Neural crest cell (in vitro differentiated cells): ENCODE results near the gene ACP7. TPM values are rescaled to one million over a fixed set of nuclear protein-coding genes. Genes with fewer than 3 reads are reported as not detected.

Experiments used
- DNase-seq: peaks from one replicate; pipeline ENCODE4 v3.0.0; 2021; ENCODE audit warnings: low read depth, mixed read lengths, low spot score
- H3K27ac Mint-ChIP-seq: one replicate; pipeline ENCODE4 v1.8.0; 2021; ENCODE audit warnings: mild to moderate bottlenecking, mixed read lengths; ENCODE audit not compliant: unreplicated experiment
- H3K27me3 Mint-ChIP-seq: 2 replicates; pipeline ENCODE4 v1.8.0; 2021; ENCODE audit warnings: low read depth, mild to moderate bottlenecking, mixed read lengths
- H3K36me3 Mint-ChIP-seq: 2 replicates; pipeline ENCODE4 v1.8.0; 2021; ENCODE audit warnings: low read depth, mild to moderate bottlenecking, mixed read lengths
- H3K4me1 Mint-ChIP-seq: 2 replicates; pipeline ENCODE4 v1.8.0; 2021; ENCODE audit warnings: mixed read lengths
- H3K4me3 Mint-ChIP-seq: one replicate; pipeline ENCODE4 v1.8.0; 2021; ENCODE audit warnings: mild to moderate bottlenecking, mixed read lengths
- H3K9me3 Mint-ChIP-seq: 2 replicates; pipeline ENCODE4 v1.8.0; 2021; ENCODE audit warnings: mixed read lengths
- total RNA-seq: library from RNA; stranded (reverse); gene quantifications from 2 replicates; pipeline ENCODE4 v1.2.1, GENCODE V29; 2021
- TF ChIP-seq, protein P1 (sequence below): fragments of 200-600 bp; sonication (generic); conservative IDR thresholded peaks from 2 replicates; pipeline ENCODE4 v1.5.0; 2021; ENCODE audit warnings: antibody characterized with exemption, mild to moderate bottlenecking

The ACP7 gene
- total RNA-seq, 1 donor from 2014 or later = not detected

GRCh38 chr19:39078436-39079200, 5.5 kb upstream of the ACP7 start:
- Mint-ChIP-seq H3K27ac (no peak overlapping the region), H3K27me3 (peaks cover 70% of the 10 kb centered on the region), H3K9me3 (no peaks in the 10 kb centered on the region), H3K4me3 (no peak overlapping the region), H3K4me1 (no peaks in the 10 kb centered on the region), H3K36me3 (no peaks in the 10 kb centered on the region)
- TF ChIP-seq, protein P1, sequence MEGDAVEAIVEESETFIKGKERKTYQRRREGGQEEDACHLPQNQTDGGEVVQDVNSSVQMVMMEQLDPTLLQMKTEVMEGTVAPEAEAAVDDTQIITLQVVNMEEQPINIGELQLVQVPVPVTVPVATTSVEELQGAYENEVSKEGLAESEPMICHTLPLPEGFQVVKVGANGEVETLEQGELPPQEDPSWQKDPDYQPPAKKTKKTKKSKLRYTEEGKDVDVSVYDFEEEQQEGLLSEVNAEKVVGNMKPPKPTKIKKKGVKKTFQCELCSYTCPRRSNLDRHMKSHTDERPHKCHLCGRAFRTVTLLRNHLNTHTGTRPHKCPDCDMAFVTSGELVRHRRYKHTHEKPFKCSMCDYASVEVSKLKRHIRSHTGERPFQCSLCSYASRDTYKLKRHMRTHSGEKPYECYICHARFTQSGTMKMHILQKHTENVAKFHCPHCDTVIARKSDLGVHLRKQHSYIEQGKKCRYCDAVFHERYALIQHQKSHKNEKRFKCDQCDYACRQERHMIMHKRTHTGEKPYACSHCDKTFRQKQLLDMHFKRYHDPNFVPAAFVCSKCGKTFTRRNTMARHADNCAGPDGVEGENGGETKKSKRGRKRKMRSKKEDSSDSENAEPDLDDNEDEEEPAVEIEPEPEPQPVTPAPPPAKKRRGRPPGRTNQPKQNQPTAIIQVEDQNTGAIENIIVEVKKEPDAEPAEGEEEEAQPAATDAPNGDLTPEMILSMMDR = no peak
- no peak for DNase-seq

DNA sequence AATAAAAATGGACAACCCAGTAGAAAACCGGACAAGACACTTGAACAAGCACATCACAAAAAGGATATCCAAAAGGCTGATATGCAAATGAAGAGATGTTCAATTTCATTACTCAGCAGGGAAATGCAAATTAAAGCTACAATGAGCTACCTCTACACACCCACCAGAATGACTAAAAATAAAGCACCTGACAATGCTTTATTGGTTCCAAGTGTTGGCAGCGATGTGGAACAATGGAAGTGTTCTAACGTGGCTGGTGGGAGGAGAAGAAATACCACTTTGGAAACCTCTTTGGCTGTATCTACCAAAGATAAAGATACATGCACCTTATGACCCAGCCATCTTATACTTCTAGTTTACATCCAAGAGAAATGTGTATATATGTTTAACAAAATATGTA, 3.7 kb upstream of the ACP7 start:
- no peak overlapping the region for H3K4me3 Mint-ChIP-seq
- peaks cover 83% of the 10 kb centered on the region for H3K27me3 Mint-ChIP-seq
- no peaks in the 10 kb centered on the region for H3K9me3 Mint-ChIP-seq
- no peaks in the 10 kb centered on the region for H3K36me3 Mint-ChIP-seq
- TF ChIP-seq, protein P1 = no peak
- DNase-seq = no peak
- no peaks in the 10 kb centered on the region for H3K4me1 Mint-ChIP-seq
- H3K27ac Mint-ChIP-seq = no peak overlapping the region

GRCh38 chr19:39082167-39082566, 2.0 kb upstream of the ACP7 start:
- H3K9me3 Mint-ChIP-seq = no peaks in the 10 kb centered on the region
- H3K36me3 Mint-ChIP-seq = no peaks in the 10 kb centered on the region
- H3K4me1 Mint-ChIP-seq = no peaks in the 10 kb centered on the region
- H3K27me3 Mint-ChIP-seq = peaks cover 88% of the 10 kb centered on the region
- TF ChIP-seq, protein P1 = no peak
- H3K27ac Mint-ChIP-seq = no peak overlapping the region
- DNase-seq = no peak
- no peak overlapping the region for H3K4me3 Mint-ChIP-seq

DNA sequence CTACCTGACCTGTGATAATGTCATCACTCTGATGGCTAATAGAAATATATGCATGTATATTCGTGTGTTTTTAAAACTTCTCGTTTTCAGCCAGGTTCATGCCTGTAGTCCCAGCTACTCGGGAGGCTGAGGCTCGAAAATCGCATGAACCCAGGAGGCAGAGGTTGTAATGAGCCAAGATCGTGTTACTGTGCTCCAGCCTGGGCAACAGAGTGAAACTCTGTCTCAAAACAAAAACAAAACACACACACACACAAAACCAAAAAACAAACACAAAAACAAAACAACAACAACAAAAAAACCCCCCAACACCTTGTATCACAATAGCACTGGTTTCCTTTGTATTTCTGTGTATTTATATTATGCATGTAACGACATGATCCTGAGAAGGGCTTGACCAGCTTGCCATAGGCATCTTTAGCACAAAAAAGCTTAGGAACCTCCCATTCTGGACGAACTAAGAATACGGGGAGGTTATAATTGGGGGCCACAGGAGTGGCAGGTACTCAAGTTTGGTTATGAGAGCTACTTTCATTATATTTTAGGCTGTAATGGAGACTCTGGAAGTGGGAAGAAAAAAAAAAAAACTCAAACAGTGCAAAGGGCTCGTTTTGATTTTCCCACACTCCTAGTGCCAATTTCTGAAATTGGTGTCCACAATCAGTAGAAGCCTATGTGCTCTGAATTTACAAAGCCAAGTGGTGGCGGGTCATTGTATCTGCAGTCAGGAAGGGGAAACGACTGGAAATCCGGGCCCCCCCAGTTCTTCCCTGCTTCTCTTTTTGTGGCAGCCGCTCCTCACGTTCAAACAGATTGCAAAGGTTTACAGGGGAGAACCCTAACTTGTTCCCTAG, 1.2 kb upstream of the ACP7 start:
- H3K27me3 Mint-ChIP-seq = peaks cover 90% of the 10 kb centered on the region
- no peak overlapping the region for H3K27ac Mint-ChIP-seq
- no peaks in the 10 kb centered on the region for H3K4me1 Mint-ChIP-seq
- TF ChIP-seq, protein P1 = no peak
- no peak overlapping the region for H3K4me3 Mint-ChIP-seq
- no peaks in the 10 kb centered on the region for H3K9me3 Mint-ChIP-seq
- no peak for DNase-seq
- H3K36me3 Mint-ChIP-seq = no peaks in the 10 kb centered on the region

- Mint-ChIP-seq H3K4me3 (no peak overlapping the region), H3K4me1 (no peaks in the 10 kb centered on the region), H3K27ac (no peak overlapping the region), H3K36me3 (no peaks in the 10 kb centered on the region), H3K27me3 (peaks cover 92% of the 10 kb centered on the region), H3K9me3 (no peaks in the 10 kb centered on the region)
- TF ChIP-seq, protein P1 = no peak
- DNase-seq = no peak
Observed at GRCh38 chr19:39083599-39083982, 577 bp upstream of the ACP7 start.
